ENCODE measurements around the gene MAZ.

Gene MAZ

DNA sequence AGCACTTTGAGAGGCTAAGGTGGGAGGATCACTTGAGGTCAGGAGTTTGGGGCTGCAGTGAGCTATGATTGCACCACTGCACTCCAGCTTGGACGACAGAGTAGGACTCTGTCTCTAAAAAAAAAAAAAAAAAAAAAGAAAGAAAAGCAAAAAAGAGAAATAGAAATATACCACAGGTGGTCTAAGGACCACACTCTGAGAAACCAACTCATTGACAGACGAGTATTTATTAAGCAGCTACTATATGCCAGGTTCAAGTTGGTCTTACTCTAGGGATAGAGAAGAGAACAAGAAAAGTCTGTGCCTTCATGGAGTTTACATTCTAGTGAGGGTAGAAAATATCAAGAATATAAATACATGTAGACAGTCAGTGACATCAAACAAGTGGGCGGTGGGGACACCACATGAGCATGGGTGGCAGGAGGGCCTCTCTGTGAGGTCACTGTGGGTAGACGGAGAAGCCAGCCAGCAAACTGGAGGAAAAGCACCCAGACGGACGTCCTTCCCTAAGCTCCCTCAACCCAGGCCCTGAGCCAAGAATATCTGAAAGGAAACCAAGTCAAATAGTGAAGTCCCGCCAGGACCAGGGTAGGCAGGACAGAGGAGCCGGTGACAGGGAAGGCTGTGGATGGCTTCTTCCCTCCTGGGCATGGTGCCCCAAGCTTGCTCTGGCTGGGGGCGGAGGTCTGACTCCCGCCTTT is 52.0 kb downstream of the MAZ start:
- no peak for DNase-seq

- no peak for DNase-seq
Measured at GRCh38 chr16:29858974-29859373, 52.6 kb downstream of the MAZ start.

- DNase-seq, result no peak
Measured at GRCh38 chr16:29860218-29860617, 53.9 kb downstream of the MAZ start.

All from right forelimb (tissue), 1 donor.